ENCODE measurements around the gene NAA40.

- TF ChIP-seq POLR2A (IDR thresholded peaks at IDR 0.05) (no peak), CTCF (IDR thresholded peaks at IDR 0.05) (no peak)
These were observed 642 bp downstream of the NAA40 start for GRCh38 chr11:63939397-63939891.
